Stimulated activated CD4-positive, alpha-beta T cell treated with anti-CD3 and anti-CD28 coated beads, TNF-alpha, amount 100 ng/mL, for 1 hour (primary cell): ENCODE measurements around the gene SEPTIN8.

Experiments used
- DNase-seq, 3 donors: peaks; one replicate each; pipeline ENCODE4 v3.0.0-alpha.2; 2020; ENCODE audit warnings: low read depth in 3 of 3, low spot score in 1 of 3

SEPTIN8 gene

GRCh38 chr5:132714456-132715307 lies 62.4 kb downstream of the SEPTIN8 start:
- no peak for DNase-seq

- DNase-seq = no peak
Observed at GRCh38 chr5:132708645-132709044, 68.4 kb downstream of the SEPTIN8 start.

GRCh38 chr5:132704875-132705274 lies 72.2 kb downstream of the SEPTIN8 start:
- DNase-seq = no peak
